GM12878 (cell line): ENCODE results near the gene RBM12.

Experiments used
- EZH2 ChIP-seq: IDR thresholded peaks from 2 replicates; pipeline ENCODE4 v1.6.1; 2012; ENCODE audit warnings: low read depth, mild to moderate bottlenecking, control low read depth, inconsistent platforms, low read length, borderline replicate concordance; ENCODE audit not compliant: control insufficient read depth
- POLR2A ChIP-seq: IDR thresholded peaks from 2 replicates; pipeline ENCODE4 v1.6.1; 2011; ENCODE audit warnings: low read depth, mild to moderate bottlenecking, low read length

DNA sequence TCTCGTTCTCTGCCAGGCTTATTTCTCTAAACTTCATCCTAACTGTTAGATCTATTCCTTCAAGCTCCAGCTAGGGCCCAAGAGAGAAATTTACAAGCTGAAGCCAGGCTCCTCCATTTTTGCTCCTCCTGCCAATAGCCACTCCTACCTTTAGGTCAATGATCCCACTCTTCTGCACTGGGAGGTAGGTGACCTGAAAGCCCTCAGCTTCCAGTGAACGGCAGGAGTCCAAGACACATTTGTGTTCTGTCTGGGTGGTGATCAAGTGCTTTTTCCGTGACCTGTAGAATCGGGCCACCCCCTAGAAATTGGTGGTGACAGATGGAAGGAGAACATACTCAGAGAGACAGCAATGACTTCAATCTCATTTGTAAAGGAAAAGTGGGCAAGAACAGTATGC lies 25.6 kb upstream of the RBM12 start:
- TF ChIP-seq EZH2 (no peak), POLR2A (no peak)
